A673 (cell line): ENCODE data around the gene CLSTN3. TPM values are rescaled to one million over a fixed set of nuclear protein-coding genes. Genes with fewer than 3 reads are reported as not detected.

Experiments used
- BruUV-seq: library from RNA; stranded (reverse); fragments of 400-500 nt; replicated peaks from 2 replicates; lab custom pipeline; 2021; lab: Mats Ljungman, UMichigan
- CTCF ChIA-PET: fragments of 300-600 bp; sonication (Branson Sonifier 250); formaldehyde crosslinking; loops from one replicate; lab custom pipeline; 2022; ENCODE audit warnings: antibody characterized with exemption; lab: Charles Lee
- POLR2A ChIA-PET: fragments of 300-600 bp; sonication (Branson Sonifier 250); formaldehyde crosslinking; loops from one replicate; lab custom pipeline; 2022; ENCODE audit warnings: antibody characterized with exemption; ENCODE audit not compliant: low non-redundant PET; lab: Charles Lee
- DNase-seq: peaks from one replicate; pipeline ENCODE4 v3.0.0-alpha.2; 2015; ENCODE audit warnings: low spot score
- H3K27ac ChIP-seq: fragments of 200-600 bp; sonication (generic); 2 replicates; pipeline ENCODE4 v1.5.1; 2016; ENCODE audit warnings: mixed run types, low read depth, mild to moderate bottlenecking, mixed read lengths, antibody characterized with exemption, low read length; ENCODE audit not compliant: poor library complexity, severe bottlenecking
- H3K27me3 ChIP-seq: fragments of 200-600 bp; sonication (generic); replicated peaks from 2 replicates; pipeline ENCODE4 v1.6.1; 2017; ENCODE audit warnings: mixed run types, low read depth, mild to moderate bottlenecking, mixed read lengths, antibody characterized with exemption, low read length; ENCODE audit not compliant: insufficient read depth, poor library complexity
- H3K36me3 ChIP-seq: fragments of 200-600 bp; sonication (generic); 2 replicates; pipeline ENCODE4 v1.6.1; 2016; ENCODE audit warnings: mixed run types, mild to moderate bottlenecking, mixed read lengths, antibody characterized with exemption, low read length; ENCODE audit not compliant: insufficient read depth, poor library complexity, severe bottlenecking
- H3K4me1 ChIP-seq: fragments of 200-600 bp; sonication (generic); 2 replicates; pipeline ENCODE4 v1.6.1; 2017; ENCODE audit warnings: mixed run types, mild to moderate bottlenecking, mixed read lengths, antibody characterized with exemption, low read length; ENCODE audit not compliant: insufficient read depth, poor library complexity, severe bottlenecking
- H3K4me3 ChIP-seq: fragments of 200-600 bp; sonication (generic); 2 replicates; pipeline ENCODE4 v1.5.1; 2016; ENCODE audit warnings: low read depth, mixed run types, mild to moderate bottlenecking, mixed read lengths, low read length; ENCODE audit not compliant: poor library complexity, severe bottlenecking
- H3K9me3 ChIP-seq: fragments of 200-600 bp; sonication (generic); 2 replicates; pipeline ENCODE4 v1.6.1; 2016; ENCODE audit warnings: mixed run types, low read depth, mild to moderate bottlenecking, mixed read lengths, antibody characterized with exemption, low read length; ENCODE audit not compliant: poor library complexity, severe bottlenecking
- CTCF ChIP-seq: fragments of 300-800, 200-600 bp; sonication (generic); conservative IDR thresholded peaks from 2 replicates; pipeline ENCODE4 v1.5.1; 2017; ENCODE audit warnings: low read depth, mild to moderate bottlenecking, antibody characterized with exemption, low read length, moderate library complexity, mixed read lengths
- EZH2 ChIP-seq: fragments of 200-600 bp; sonication (generic); IDR thresholded peaks from 2 replicates; pipeline ENCODE4 v1.6.1; 2017; ENCODE audit warnings: borderline replicate concordance, low read depth, mild to moderate bottlenecking, mixed read lengths, antibody characterized with exemption, low read length; ENCODE audit not compliant: poor library complexity, severe bottlenecking
- intact Hi-C: fragments of 100-400 bp; cut with micrococcal nuclease; formaldehyde crosslinking; loops from one replicate; pipeline ENCODE4 v1.10.0; 2022; ENCODE audit not compliant: unreplicated experiment
- total RNA-seq: library from RNA; stranded (reverse); gene quantifications from 2 replicates; pipeline ENCODE4 v1.2.3, GENCODE V29; 2021

CLSTN3 gene
- total RNA-seq, 1 experiment from 2014 or later = 10.7 TPM

GRCh38 chr12:7160183-7160582 lies 30.0 kb downstream of the CLSTN3 start:
- intact Hi-C loops = no loop called here
- Histone ChIP-seq H3K36me3 (no peaks in the 10 kb centered on the region), H3K4me3 (no peak overlapping the region), H3K9me3 (no peaks in the 10 kb centered on the region), H3K27me3 (no peaks in the 10 kb centered on the region), H3K27ac (no peak overlapping the region), H3K4me1 (no peaks in the 10 kb centered on the region)
- BruUV-seq = no TSS peak
- no peak for DNase-seq
- CTCF ChIA-PET = no interaction called here
- no peak for TF ChIP-seq CTCF
- TF ChIP-seq EZH2 = no peak
- POLR2A ChIA-PET = no interaction called here

GRCh38 chr12:7161327-7161726 lies 31.2 kb downstream of the CLSTN3 start:
- POLR2A ChIA-PET = no interaction called here
- no peak for DNase-seq
- Histone ChIP-seq H3K27ac (no peak overlapping the region), H3K4me1 (no peaks in the 10 kb centered on the region), H3K4me3 (no peak overlapping the region), H3K36me3 (no peaks in the 10 kb centered on the region), H3K9me3 (no peaks in the 10 kb centered on the region), H3K27me3 (no peaks in the 10 kb centered on the region)
- TF ChIP-seq CTCF (no peak), EZH2 (no peak)
- CTCF ChIA-PET = no interaction called here
- intact Hi-C loops = no loop called here
- no TSS peak for BruUV-seq

- Histone ChIP-seq H3K27me3 (no peaks in the 10 kb centered on the region), H3K4me3 (no peak overlapping the region), H3K36me3 (no peaks in the 10 kb centered on the region), H3K4me1 (no peaks in the 10 kb centered on the region), H3K9me3 (peaks cover 3% of the 10 kb centered on the region), H3K27ac (no peak overlapping the region)
- TF ChIP-seq EZH2 = no peak
- no peak for TF ChIP-seq CTCF
- POLR2A ChIA-PET = interaction anchor here (0.6 kb wide), 1 partner anchor 9 kb away, joined by 3 read pairs; no protein-coding TSS in a partner anchor
- CTCF ChIA-PET = no interaction called here
- BruUV-seq = no TSS peak
- no peak for DNase-seq
- intact Hi-C loops = no loop called here
Observed at GRCh38 chr12:7161811-7162210, 31.6 kb downstream of the CLSTN3 start.
